Ishikawa (cell line): Measurements from ENCODE around the gene SH3RF1.

ENCODE experiments used
- CEBPB ChIP-seq: IDR thresholded peaks from 2 replicates; pipeline ENCODE4 v1.6.1; 2012
- CREB1 ChIP-seq: IDR thresholded peaks from 2 replicates; pipeline ENCODE4 v1.6.1; 2012; ENCODE audit warnings: low read depth
- EGR1 ChIP-seq: IDR thresholded peaks from 2 replicates; pipeline ENCODE4 v1.6.1; 2012
- EP300 ChIP-seq: IDR thresholded peaks from 2 replicates; pipeline ENCODE4 v1.6.1; 2012; ENCODE audit warnings: borderline replicate concordance
- FOXM1 ChIP-seq: IDR thresholded peaks from 2 replicates; pipeline ENCODE4 v1.6.1; 2012; ENCODE audit warnings: low read depth, borderline replicate concordance
- MAX ChIP-seq: IDR thresholded peaks from 2 replicates; pipeline ENCODE4 v1.6.1; 2012
- NFIC ChIP-seq: IDR thresholded peaks from 2 replicates; pipeline ENCODE4 v1.6.1; 2012
- RAD21 ChIP-seq: IDR thresholded peaks from 2 replicates; pipeline ENCODE4 v1.6.1; 2012; ENCODE audit warnings: low read depth
- REST ChIP-seq: IDR thresholded peaks from 2 replicates; pipeline ENCODE4 v1.6.1; 2012; ENCODE audit warnings: low read depth, mild to moderate bottlenecking
- TAF1 ChIP-seq: IDR thresholded peaks from 2 replicates; pipeline ENCODE4 v1.6.1; 2012; ENCODE audit warnings: low read depth, mild to moderate bottlenecking
- TCF12 ChIP-seq: IDR thresholded peaks from 2 replicates; pipeline ENCODE4 v1.6.1; 2012; ENCODE audit warnings: low read depth
- TEAD4 ChIP-seq: IDR thresholded peaks from 2 replicates; pipeline ENCODE4 v1.6.1; 2012
- USF1 ChIP-seq: IDR thresholded peaks from 2 replicates; pipeline ENCODE4 v1.6.1; 2012
- YY1 ChIP-seq: IDR thresholded peaks from 2 replicates; pipeline ENCODE4 v1.6.1; 2012; ENCODE audit warnings: low read depth
- ZBTB7A ChIP-seq: IDR thresholded peaks from 2 replicates; pipeline ENCODE4 v1.6.1; 2012; ENCODE audit warnings: low read depth

The SH3RF1 gene

GRCh38 chr4:169156392-169156791 lies 114.4 kb downstream of the SH3RF1 start:
- TF ChIP-seq ZBTB7A (no peak), EGR1 (no peak), USF1 (no peak)

GRCh38 chr4:169154121-169154520 lies 116.6 kb downstream of the SH3RF1 start:
- TF ChIP-seq EP300 (no peak), MAX (no peak), USF1 (no peak), FOXM1 (no peak), YY1 (no peak), TAF1 (no peak), TCF12 (no peak), CEBPB (no peak), ZBTB7A (no peak), NFIC (no peak), TEAD4 (no peak), CREB1 (no peak)

GRCh38 chr4:169153481-169154087 lies 117.2 kb downstream of the SH3RF1 start:
- TF ChIP-seq FOXM1: no peak
- no peak for TF ChIP-seq NFIC

GRCh38 chr4:169152899-169153298 lies 117.9 kb downstream of the SH3RF1 start:
- TF ChIP-seq TCF12 (no peak), USF1 (no peak), YY1 (no peak), NFIC (no peak), FOXM1 (no peak), TEAD4 (no peak), EP300 (no peak), CREB1 (no peak), MAX (no peak), RAD21 (no peak), TAF1 (no peak), ZBTB7A (no peak), CEBPB (no peak), REST (no peak), EGR1 (no peak)

GRCh38 chr4:169152098-169152497 lies 118.7 kb downstream of the SH3RF1 start:
- TF ChIP-seq CREB1: no peak
- no peak for TF ChIP-seq TAF1
- TF ChIP-seq EP300: no peak
- no peak for TF ChIP-seq ZBTB7A
- no peak for TF ChIP-seq CEBPB
- TF ChIP-seq MAX: no peak
- no peak for TF ChIP-seq FOXM1
- TF ChIP-seq USF1: no peak
- TF ChIP-seq NFIC: no peak
- no peak for TF ChIP-seq EGR1
- no peak for TF ChIP-seq YY1
- TF ChIP-seq REST: no peak
- no peak for TF ChIP-seq TEAD4
